ENCODE measurements around the gene TUBE1.
"Not testable (repeated sequence)": the region's sequence is repeated elsewhere in the genome, so short reads cannot be mapped to it uniquely, and the experiment has no call there.

The TUBE1 gene

DNA sequence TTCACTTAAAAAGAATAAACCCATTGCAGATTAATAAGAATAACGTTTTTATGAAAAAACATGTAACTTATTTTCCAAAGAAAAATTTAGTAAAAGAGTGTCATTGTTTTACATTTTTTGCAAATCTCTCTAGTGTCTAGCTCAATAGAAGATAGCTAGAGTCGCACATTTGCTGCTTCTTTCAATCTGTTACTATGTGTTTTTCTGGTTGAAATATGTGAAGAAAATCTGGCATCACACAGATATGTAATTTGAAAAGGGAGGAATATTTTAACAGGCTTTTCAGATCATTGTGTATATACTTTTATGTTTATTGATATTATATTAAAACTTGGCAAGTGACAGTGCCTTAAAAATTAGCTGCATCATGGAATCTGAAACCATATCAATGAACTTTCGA lies 24.3 kb downstream of the TUBE1 start:
- no peak for DNase-seq

GRCh38 chr6:112061605-112062004 lies 25.7 kb downstream of the TUBE1 start:
- no peak for DNase-seq

- no peak for DNase-seq
Measured at GRCh38 chr6:112058243-112059032, 28.8 kb downstream of the TUBE1 start.

DNA sequence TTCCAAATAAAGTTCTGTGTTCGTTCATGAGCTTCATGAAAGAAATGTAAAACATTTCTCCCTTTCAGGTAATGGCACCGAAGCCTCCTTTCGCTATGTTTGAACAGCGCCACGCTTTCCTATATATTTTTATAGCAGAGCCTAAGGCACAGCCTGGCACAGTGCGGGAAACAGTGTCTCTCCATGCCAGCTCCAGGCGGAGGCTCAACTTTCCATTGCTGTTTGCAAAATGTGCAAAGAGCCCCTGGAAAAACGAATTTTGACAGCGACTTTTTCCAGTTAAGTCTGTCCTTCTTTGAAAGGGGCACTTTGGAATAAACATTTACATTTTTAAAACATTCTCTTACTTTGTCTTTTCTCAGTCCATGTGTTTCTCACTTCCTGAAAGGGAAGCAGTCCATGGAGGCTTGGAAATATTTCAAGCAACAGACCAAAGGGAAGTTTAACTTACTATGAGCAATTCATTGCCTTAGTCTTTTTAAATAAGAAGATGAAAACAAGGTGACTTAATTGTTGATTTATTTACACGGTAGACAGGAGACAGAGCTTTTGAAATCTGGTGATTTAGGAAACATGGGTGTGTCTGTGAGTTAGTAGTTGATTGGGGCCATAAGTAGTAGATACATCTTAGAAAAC lies 32.6 kb downstream of the TUBE1 start:
- DNase-seq, result no peak

DNA sequence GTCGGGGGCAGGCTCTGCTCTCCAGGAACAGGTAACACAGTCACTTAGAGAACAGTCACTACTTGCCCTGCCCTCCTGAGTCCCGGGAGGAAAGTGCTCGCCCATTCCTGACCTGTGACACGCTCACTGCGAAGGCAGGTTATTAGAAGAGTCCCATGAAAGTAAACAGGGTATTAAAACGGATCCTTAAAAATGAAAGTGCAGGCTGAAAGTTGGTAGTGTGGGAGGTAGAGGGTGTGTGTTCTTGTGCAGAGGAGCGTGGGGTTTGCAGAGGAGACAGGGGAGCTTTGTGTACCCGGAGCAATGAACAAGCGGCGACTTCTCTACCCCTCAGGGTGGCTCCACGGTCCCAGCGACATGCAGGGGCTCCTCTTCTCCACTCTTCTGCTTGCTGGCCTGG lies 33.3 kb downstream of the TUBE1 start, which contains the start of gene CCN6:
CCN6 (plus strand) TSS at position 104 of the 400 bp plus-strand sequence; CDS start at position 358, 254 bp downstream.
- DNase-seq, result no peak

DNA sequence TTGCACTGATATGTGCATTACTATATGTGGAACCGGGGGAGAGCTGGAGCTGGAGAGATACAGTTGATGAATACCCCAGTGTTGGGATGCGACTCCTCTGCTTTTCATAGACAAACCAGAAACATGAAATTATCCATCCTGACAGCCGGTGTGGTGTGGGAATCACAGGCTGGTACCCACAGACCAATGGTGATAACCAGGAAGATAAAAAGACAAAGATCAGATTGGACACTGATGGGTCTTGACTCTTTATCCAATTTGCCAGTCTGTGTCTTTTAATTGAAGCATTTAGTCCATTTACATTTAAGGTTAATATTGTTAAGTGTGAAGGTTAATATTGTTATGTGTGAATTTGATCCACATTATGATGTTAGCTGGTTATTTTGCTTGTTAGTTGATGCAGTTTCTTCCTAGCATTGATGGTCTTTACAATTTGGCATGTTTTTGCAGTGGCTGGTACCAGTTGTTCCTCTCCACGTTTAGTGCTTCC lies 36.0 kb downstream of the TUBE1 start:
- DNase-seq, result not testable (repeated sequence)

GRCh38 chr6:112050429-112050828 lies 36.9 kb downstream of the TUBE1 start:
- no peak for DNase-seq

- DNase-seq, result no peak
Measured at GRCh38 chr6:112049996-112050395, 37.3 kb downstream of the TUBE1 start.

DNA sequence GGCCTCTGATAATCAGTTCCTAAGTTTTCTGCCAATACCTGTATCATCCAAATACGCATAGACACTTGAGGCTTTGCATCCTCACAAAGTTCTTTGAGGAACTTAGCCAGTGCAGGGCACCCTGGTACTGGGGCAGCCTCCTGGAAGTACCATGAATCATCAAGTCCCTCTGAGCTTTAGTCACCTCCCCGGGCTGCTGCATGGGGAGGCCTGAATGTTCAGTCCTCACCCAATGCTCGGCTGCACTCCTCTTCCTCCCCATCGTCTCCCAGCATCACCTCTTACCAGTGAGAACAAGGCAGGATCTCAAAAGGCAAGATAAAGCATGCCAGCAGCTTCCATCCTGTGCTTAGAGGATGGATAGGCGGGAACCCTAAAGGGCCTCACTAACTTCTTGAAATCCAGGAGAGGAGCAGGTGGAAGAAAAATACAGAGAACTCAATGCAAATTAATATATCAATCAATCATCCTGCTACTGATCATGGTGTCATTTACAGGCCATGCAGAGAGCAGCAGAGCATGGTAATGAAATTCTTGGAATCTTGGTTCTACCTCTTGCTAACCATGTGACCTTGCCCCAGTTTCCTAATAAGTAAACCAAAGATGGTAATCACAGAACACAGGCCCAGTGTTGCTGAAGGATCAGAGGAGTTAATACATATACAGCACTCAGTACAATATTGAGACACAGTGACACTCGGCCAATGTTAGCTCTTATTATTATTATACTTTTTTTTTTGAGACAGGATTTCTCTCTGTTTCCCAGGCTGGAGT lies 38.1 kb downstream of the TUBE1 start:
- DNase-seq, result no peak

DNA sequence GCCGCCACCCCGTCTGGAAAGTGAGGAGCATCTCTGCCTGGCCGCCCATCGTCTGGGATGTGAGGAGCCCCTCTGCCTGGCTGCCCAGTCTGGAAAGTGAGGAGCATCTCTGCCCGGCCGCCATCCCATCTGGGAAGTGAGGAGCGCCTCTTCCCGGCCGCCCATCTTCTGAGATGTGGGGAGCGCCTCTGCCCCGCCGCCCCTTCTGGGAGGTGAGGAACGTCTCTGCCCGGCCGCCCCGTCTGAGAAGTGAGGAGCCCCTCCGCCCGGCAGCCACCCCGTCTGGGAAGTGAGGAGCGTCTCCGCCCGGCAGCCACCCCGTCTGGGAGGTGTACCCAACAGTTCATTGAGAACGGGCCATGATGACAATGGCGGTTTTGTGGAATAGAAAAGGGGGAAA lies 39.8 kb downstream of the TUBE1 start:
- DNase-seq, result not testable (repeated sequence)

DNA sequence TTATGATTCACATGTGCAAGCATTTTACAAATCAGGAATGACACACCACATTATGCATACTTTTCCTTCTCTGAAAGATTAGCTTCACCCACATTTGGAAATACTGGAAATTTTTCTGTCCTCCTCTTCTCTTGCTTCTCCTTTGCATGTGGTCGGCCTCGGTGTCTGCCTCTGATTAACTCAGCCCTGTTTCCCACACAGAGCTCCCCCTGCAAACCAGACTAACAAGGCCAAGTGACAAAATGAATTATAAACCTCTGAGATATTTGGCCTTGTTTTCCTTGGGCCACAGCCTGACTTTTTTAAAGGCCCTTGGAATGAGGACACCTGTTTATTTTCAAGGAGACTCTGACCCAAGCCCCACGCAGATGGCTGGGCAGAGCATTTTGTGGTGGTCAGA lies 42.4 kb downstream of the TUBE1 start:
- DNase-seq, result no peak

- DNase-seq, result no peak
Measured at GRCh38 chr6:112044196-112044595, 43.1 kb downstream of the TUBE1 start.

- peak; percentile 88 to 91 for DNase-seq
Measured at GRCh38 chr6:112043032-112044007, 44.0 kb downstream of the TUBE1 start.

DNA sequence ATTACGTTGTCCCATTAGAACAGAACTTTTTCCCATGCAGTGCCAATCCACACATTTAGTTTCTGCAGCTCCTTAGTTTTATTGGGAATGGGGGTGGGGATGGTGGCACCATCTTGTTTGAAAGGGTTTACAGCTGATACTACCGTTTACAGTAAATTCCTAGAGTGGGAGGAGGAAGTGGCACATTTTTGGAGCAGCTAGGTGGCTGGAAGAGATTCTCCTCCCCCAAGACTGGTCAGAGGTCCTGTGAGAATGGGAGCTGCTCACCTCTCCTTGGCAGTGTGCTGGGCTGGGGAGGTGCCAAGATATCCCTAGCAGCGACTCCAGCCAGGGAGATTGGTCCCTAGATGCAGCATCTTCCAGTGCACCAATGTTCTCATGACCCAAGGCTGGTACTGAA lies 45.7 kb downstream of the TUBE1 start:
- DNase-seq, result no peak

GRCh38 chr6:112040956-112041355 lies 46.3 kb downstream of the TUBE1 start:
- no peak for DNase-seq

GRCh38 chr6:112039431-112039770 lies 47.9 kb downstream of the TUBE1 start:
- DNase-seq, result no peak

DNA sequence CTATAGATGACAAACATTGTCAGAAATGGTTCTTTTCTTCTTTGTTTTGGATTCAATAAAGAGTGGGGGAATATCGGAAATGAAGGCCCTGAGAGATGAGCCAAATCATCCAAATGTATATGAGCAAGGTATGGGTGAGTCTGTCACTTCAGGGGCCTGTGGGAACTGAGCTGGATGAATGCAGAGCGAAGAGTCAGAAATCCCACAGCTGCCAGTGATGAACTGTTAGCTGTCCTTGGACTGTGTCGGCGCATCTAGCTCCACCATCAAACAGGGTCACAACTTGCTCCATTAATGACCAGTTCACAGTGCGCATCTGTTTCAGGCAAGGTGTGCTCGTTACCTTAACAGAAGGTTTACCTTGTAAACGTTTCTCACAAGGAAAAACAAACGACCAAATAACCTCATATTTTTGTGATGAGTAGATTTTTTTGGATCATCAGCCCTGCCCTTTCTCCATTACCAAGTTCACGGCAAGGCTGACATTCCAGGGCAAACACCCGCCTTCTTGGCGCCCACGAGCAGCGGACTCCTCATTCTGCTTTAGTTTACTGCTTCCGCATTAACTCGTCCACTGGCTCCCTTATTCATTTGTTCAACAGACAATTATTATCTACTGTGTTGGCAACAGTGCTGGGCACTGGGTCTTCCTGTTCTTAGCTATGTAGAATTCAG lies 48.4 kb downstream of the TUBE1 start:
- DNase-seq, result no peak

- DNase-seq, result no peak
Measured at GRCh38 chr6:112038268-112038667, 49.0 kb downstream of the TUBE1 start.

DNA sequence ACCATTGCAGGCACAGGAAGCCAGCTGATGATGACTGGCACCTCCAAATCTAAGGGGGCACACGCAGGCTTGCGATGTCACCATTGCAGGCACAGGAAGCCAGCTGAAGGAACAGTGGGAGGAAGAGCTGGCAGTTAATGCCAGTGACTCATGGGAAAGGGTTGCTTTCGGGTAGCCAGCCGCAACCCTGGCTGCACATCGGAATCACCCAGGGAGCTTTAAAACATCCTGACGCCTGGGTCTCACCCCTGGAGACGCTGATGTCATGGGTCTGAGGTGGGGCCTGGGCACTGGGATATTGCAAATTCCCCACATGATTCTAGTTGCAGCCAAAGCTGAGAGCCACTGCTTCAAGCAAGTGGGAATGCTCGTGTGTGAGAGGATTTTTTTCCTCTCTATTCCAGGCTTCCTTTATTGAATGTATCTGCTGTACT lies 49.5 kb downstream of the TUBE1 start:
- no peak for DNase-seq

DNA sequence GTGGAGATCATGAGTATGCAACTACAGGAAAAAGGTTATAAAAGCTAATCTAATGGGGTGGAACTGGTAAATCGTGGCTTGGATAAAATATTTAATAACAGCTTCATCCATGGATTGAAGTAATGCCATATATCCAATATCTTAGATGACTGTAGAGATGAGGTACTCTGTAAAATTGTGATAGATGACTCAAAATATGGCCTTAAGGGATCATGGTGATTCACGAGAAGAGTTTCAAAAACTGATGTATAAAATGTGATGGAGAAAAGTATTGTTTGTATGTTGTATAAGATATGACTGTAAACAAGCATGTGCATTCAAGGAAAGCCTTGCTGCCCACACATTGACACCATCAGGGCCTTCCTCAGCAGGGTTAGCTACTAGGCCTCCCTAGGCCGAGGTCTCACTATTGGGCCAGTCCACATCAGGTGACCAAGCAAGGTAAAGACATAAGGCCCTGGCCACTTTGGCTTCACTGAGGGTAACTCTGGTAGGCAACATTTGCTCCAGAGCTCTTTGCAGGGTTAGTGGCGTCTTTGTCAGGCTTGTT lies 51.1 kb downstream of the TUBE1 start:
- no peak for DNase-seq

DNA sequence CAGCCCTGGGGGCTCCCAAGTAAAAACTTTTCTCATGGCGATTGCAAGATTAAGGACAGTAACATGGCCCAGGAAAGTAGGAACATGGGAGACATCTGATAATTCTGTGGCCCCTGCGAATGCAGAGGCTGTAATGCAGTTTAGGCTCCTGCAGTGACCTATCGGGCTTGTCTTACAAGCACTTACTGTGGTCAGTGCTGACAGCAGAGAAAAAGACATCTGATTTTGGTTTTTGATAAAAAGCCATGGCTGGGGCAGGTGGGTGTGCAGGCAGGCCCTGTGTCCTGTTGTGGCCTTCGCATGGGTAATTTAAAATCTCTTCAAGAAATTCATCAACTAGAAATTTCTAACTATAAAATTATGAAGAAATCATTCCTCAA lies 52.7 kb downstream of the TUBE1 start:
- DNase-seq, result no peak
